Measurements from ENCODE around the gene NDE1. TPM values are rescaled to one million over a fixed set of nuclear protein-coding genes. Genes with fewer than 3 reads are reported as not detected.

The NDE1 gene
- total and polyA plus RNA-seq, 2 of the 4 experiments (the other 2 are of a cell fraction): 22.7 to 29.2 TPM

- no peak overlapping the region for H4K5ac ChIP-seq (ENCODE audit: low read depth, low read length)
- peaks cover 24% of the 10 kb centered on the region for H3K9me1 ChIP-seq (ENCODE audit: insufficient read depth, low read length)
- no peak overlapping the region for H2AK9ac ChIP-seq (replicated peaks; ENCODE audit: low read depth, low read length, poor library complexity)
- H3K23ac ChIP-seq (ENCODE audit: low read depth, low read length): no peak overlapping the region
- no peak overlapping the region for H2AK5ac ChIP-seq (ENCODE audit: low read depth, low read length)
- no peak overlapping the region for H3K4me2 ChIP-seq (ENCODE audit: low read depth, low read length)
- no peak for TF ChIP-seq POLR2A (IDR thresholded peaks at IDR 0.05; ENCODE audit: low read depth, low read length)
- no peak for TF ChIP-seq CHD1 (IDR thresholded peaks at IDR 0.05; ENCODE audit: low read depth, low read length)
- TF ChIP-seq MAFK (IDR thresholded peaks at IDR 0.05; ENCODE audit: low read depth, low read length): no peak
- TF ChIP-seq CEBPB (IDR thresholded peaks at IDR 0.05; ENCODE audit: low read depth, low read length): no peak
- TF ChIP-seq SMC3 (IDR thresholded peaks at IDR 0.05; ENCODE audit: low read depth, low read length): no peak
- no peak for TF ChIP-seq RAD21 (IDR thresholded peaks at IDR 0.05; ENCODE audit: low read length)
- no peak for TF ChIP-seq MAZ (IDR thresholded peaks at IDR 0.05; ENCODE audit: borderline replicate concordance, low read depth, low read length)
- no peak for TF ChIP-seq MXI1 (IDR thresholded peaks at IDR 0.05; ENCODE audit: borderline replicate concordance, low read depth, low read length)
- TF ChIP-seq CTCF (conservative IDR thresholded peaks at IDR 0.05; ENCODE audit: low read depth, low read length): no peak
- no peak for TF ChIP-seq BHLHE40 (IDR thresholded peaks at IDR 0.05; ENCODE audit: low read depth, low read length)
- TF ChIP-seq NFE2L2 (IDR thresholded peaks at IDR 0.05; ENCODE audit: low read depth, low read length): no peak
- no peak for TF ChIP-seq RFX5 (IDR thresholded peaks at IDR 0.05; ENCODE audit: low read depth, low read length)
- no peak for TF ChIP-seq ELK1 (IDR thresholded peaks at IDR 0.05; ENCODE audit: borderline replicate concordance, low read depth, low read length)
- TF ChIP-seq FOS (IDR thresholded peaks at IDR 0.05; ENCODE audit: low read depth, low read length): no peak
- TF ChIP-seq USF2 (IDR thresholded peaks at IDR 0.05; ENCODE audit: low read depth, low read length): no peak
- no peak overlapping the region for H2AFZ ChIP-seq (replicated peaks; ENCODE audit: low read length, poor library complexity)
- DNase-seq (no peak), ATAC-seq (ENCODE audit: low read depth) (no peak)
- H2BK15ac ChIP-seq (ENCODE audit: low read depth, low read length): no peak overlapping the region
- H2BK5ac ChIP-seq (ENCODE audit: low read depth, low read length, poor library complexity, severe bottlenecking): no peak overlapping the region
- H2BK20ac ChIP-seq (ENCODE audit: low read depth, low read length): no peak overlapping the region
- H3K9ac ChIP-seq (ENCODE audit: low read depth, low read length): no peak overlapping the region
- no peak overlapping the region for H2BK120ac ChIP-seq (ENCODE audit: low read depth, low read length)
- H3K27me3 ChIP-seq (ENCODE audit: control insufficient read depth, insufficient read depth, low read length): no peaks in the 10 kb centered on the region
- H4K91ac ChIP-seq (ENCODE audit: insufficient read depth, low read depth, low read length): no peak overlapping the region
- H4K8ac ChIP-seq (ENCODE audit: low read depth in 2 of 2, low read length in 2 of 2): no peak overlapping the region
- peaks cover 9% of the 10 kb centered on the region for H3K4me1 ChIP-seq (ENCODE audit: control insufficient read depth, insufficient read depth, low read length)
- H4K20me1 ChIP-seq (ENCODE audit: insufficient read depth, low read length): no peaks in the 10 kb centered on the region
- in situ Hi-C loops (cut with MboI; ENCODE audit: low sequenced_read_pairs) (no loop called here), intact Hi-C loops (cut with micrococcal nuclease) (no loop called here), dilution Hi-C loops (cut with HindIII; ENCODE audit: low sequenced_read_pairs, unreplicated experiment) (no loop called here)
- CTCF ChIA-PET: no interaction called here
- no peaks in the 10 kb centered on the region for H3K9me3 ChIP-seq (ENCODE audit: control insufficient read depth, insufficient read depth, low read length)
- H3K4me3 ChIP-seq (ENCODE audit: insufficient read depth, low read depth, low read length): no peak overlapping the region
- no TSS peak for BruUV-seq (replicated peaks)
- H3K18ac ChIP-seq (ENCODE audit: low read depth, low read length): no peak overlapping the region
- H3K36me3 ChIP-seq (ENCODE audit: control insufficient read depth, insufficient read depth, low read length): peaks cover 45% of the 10 kb centered on the region
- no peak overlapping the region for H3K56ac ChIP-seq (ENCODE audit: extremely low read depth, insufficient read depth, low read length)
- POLR2A ChIA-PET (ENCODE audit: unreplicated experiment): no interaction called here
- H3K14ac ChIP-seq (replicated peaks; ENCODE audit: low read depth, low read length): no peak overlapping the region
- peaks cover 0 to 15% of the 10 kb centered on the region in 2 experiments; a peak in 2 of 4 replicates for H3K79me1 ChIP-seq (ENCODE audit: low read depth in 1 of 2, low read length in 2 of 2)
- no CpG with 5 or more reads among the region's 4 CpGs for WGBS, 2 experiments (ENCODE audit: extremely low coverage in 2 of 2, insufficient read length in 1 of 2)
- H3K27ac ChIP-seq (ENCODE audit: insufficient read depth, low read length): no peak overlapping the region
- H3K4ac ChIP-seq (ENCODE audit: low read depth, low read length): no peak overlapping the region
These were observed 34.0 kb upstream of the NDE1 start for GRCh38 chr16:15616012-15616411.

Measured in IMR-90 (cell line).